ENCODE measurements around the gene CD72. TPM values are rescaled to one million over a fixed set of nuclear protein-coding genes. Genes with fewer than 3 reads are reported as not detected.

CD72 gene, protein sequence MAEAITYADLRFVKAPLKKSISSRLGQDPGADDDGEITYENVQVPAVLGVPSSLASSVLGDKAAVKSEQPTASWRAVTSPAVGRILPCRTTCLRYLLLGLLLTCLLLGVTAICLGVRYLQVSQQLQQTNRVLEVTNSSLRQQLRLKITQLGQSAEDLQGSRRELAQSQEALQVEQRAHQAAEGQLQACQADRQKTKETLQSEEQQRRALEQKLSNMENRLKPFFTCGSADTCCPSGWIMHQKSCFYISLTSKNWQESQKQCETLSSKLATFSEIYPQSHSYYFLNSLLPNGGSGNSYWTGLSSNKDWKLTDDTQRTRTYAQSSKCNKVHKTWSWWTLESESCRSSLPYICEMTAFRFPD
- total RNA-seq (2014; rRNA removed; shearing (Covaris generic)) = not detected in 2 replicates

DNA sequence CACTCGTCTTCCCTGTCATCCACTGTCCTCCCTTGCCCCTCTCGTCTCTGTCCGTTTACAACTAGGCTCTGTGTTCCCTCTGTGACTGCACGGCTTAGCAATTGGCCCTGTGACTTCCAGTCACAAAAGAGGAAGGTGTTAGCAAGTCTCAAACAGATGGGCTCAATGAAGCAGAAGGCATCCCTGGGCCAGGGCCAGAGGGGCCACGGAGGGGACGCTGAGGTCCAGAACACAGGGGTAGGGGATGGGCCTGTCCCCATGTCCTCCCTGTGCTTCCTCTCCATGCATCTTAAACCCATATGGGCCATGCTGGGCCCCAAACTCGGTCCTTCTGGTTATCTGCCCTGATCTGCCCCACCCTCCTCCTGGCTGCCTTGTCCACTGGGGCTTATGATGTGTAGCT lies at the start of gene CD72:
CD72 (minus strand) TSS at position 89 of the 403 bp plus-strand sequence. CDS start 110 bp downstream, outside the sequence.
- no peaks in the 10 kb centered on the region for H3K9me3 ChIP-seq (replicated peaks)
- no peak within 1 kb of the TSS for H3K27ac ChIP-seq
- H3K36me3 ChIP-seq = no peaks in the 10 kb centered on the region
- DNase-seq (ENCODE audit: low read depth in 1 of 2, low spot score in 2 of 2) = no peak
- no peaks in the 10 kb centered on the region for H3K4me1 ChIP-seq (replicated peaks)
- H3K27me3 ChIP-seq (replicated peaks) = no peaks in the 10 kb centered on the region; the same call in 1 of the 2 replicates
- no peak within 1 kb of the TSS for H3K4me3 ChIP-seq

DNA sequence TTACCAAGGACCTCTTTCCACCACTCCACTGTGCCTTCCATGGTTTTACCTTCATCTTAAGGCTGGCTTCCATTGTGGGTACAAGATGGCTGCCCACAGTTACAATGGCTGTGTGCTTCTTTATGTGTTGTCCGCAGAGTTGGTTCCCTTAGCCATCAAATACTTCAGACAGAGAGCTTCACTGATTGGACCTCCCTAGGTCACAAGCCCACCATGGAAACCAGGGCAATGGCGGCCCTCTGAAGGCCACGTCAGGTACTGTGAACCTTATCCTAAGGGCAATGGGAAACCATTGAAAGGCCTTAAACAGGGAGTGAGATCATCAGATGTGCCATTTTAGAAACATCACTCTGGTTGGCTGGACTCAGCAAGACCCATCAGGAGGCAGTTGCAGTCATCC lies 49.7 kb upstream of the CD72 start:
- H3K4me1 ChIP-seq (replicated peaks) = peaks cover 21% of the 10 kb centered on the region
- H3K27ac ChIP-seq = no peak overlapping the region
- H3K27me3 ChIP-seq (replicated peaks) = no peaks in the 10 kb centered on the region
- no peaks in the 10 kb centered on the region for H3K36me3 ChIP-seq
- H3K9me3 ChIP-seq (replicated peaks) = no peaks in the 10 kb centered on the region
- H3K4me3 ChIP-seq = no peak overlapping the region
- DNase-seq (ENCODE audit: low read depth in 1 of 2, low spot score in 2 of 2) = no peak

DNA sequence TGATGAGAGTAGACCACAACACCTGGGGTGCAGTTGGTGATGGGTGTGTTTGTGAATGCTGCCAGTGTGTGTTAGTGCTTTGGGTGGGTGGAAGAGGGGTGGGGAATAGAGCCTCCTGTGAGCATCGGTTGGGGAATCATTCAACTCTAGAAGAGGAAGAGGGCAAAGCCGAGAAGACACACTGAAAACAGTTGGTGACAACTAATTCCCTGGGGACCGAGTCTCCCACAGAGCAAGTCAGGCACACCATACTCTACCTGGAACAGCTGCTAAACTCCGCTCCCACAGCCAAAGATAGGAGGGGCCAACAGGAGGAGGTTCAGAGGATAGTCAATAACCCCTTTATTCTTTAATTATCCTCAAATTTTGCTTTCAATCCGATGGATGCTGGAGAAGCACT lies 48.3 kb upstream of the CD72 start:
- DNase-seq (ENCODE audit: low read depth in 1 of 2, low spot score in 2 of 2) = no peak
- peaks cover 6% of the 10 kb centered on the region; the same call in 1 of the 2 replicates for H3K36me3 ChIP-seq
- H3K27me3 ChIP-seq (replicated peaks) = no peaks in the 10 kb centered on the region
- no peaks in the 10 kb centered on the region for H3K9me3 ChIP-seq (replicated peaks)
- H3K27ac ChIP-seq = no peak overlapping the region
- peaks cover 21% of the 10 kb centered on the region for H3K4me1 ChIP-seq (replicated peaks)
- no peak overlapping the region for H3K4me3 ChIP-seq

DNA sequence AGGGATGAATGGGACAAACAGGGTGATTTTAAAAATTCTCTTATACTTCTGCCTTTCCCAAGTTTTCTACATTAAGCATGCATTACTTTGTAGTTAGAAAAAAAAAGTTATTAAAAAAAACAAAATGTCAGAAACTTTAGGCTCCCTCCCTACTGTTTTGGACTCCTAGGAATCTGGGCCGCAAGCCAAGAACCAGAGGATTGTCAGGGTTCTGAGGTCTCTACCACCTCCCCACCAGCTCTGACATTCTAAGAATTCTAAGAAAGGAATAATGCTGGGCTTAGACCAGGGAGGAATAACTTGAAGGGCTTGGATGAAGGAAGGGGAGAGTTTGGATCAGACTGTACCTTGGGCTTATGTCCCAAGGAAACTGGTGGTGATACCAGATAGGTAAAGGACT lies 47.8 kb upstream of the CD72 start:
- Histone ChIP-seq H3K27ac (no peak overlapping the region), H3K27me3 (replicated peaks) (no peaks in the 10 kb centered on the region), H3K4me1 (replicated peaks) (peaks cover 21% of the 10 kb centered on the region), H3K9me3 (replicated peaks) (no peaks in the 10 kb centered on the region), H3K4me3 (no peak overlapping the region), H3K36me3 (peaks cover 8% of the 10 kb centered on the region)
- no peak for DNase-seq (ENCODE audit: low read depth in 1 of 2, low spot score in 2 of 2)

DNA sequence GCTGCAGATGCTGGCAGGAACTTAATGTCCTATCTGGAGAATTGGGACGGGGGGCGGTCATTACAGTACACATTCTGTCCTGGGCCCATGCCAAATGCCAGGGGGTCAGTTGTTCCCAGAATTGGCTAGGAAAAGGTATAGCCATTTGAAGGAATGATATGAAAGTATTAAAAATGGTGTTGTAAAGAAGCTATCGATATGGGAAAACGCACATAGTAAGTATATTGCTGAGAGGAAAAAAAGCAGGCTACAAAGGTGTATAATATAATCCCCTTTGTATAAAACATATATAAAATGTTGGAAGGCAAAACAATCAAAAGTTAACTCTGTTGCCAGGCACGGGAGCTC lies 47.2 kb upstream of the CD72 start:
- Histone ChIP-seq H3K27ac (peak overlapping the region; percentile 87), H3K9me3 (replicated peaks) (no peaks in the 10 kb centered on the region), H3K27me3 (replicated peaks) (no peaks in the 10 kb centered on the region), H3K4me1 (replicated peaks) (peaks cover 21% of the 10 kb centered on the region), H3K36me3 (peaks cover 13% of the 10 kb centered on the region), H3K4me3 (peak overlapping the region; percentile 47)
- DNase-seq (ENCODE audit: low read depth in 1 of 2, low spot score in 2 of 2) = no peak

- Histone ChIP-seq H3K27ac (peak within 1 kb of the TSS; percentile 87), H3K9me3 (replicated peaks) (no peaks in the 10 kb centered on the region), H3K4me3 (peak within 1 kb of the TSS; percentile 47), H3K4me1 (replicated peaks) (peaks cover 23% of the 10 kb centered on the region), H3K36me3 (peaks cover 19% of the 10 kb centered on the region), H3K27me3 (replicated peaks) (no peaks in the 10 kb centered on the region)
- DNase-seq (ENCODE audit: low read depth in 1 of 2, low spot score in 2 of 2) = peak; percentile 76 to 77
These were observed 46.6 kb upstream of the CD72 start, which contains the start of gene ARHGEF39 for GRCh38 chr9:35664531-35665470. Gene ARHGEF39, minus strand, starts transcription at chr9:35665195. Its CDS starts 26 bp downstream, at chr9:35665169.

DNA sequence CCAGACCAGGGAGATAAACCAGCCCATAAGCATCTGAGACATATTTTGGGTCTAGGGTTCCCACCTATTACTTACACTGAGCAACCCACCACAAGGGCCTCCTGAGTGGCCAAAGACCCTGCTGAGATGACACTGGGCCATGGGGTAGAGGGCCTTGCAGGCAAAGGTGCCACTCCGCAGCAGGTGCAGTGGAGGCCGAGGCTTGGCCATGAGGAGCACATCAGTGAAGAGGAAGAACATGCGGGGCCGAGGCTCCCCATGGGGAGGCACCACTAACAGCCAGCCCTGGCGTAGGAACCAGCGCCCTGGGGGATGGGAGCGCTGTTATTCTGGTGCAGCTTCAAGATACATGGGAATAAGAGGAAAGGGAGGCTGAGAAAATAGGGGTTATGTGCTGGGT lies 44.2 kb upstream of the CD72 start:
- no peak for DNase-seq (ENCODE audit: low read depth in 1 of 2, low spot score in 2 of 2)
- H3K4me3 ChIP-seq = no peak overlapping the region
- no peak overlapping the region for H3K27ac ChIP-seq
- H3K4me1 ChIP-seq (replicated peaks) = peaks cover 33% of the 10 kb centered on the region
- peaks cover 19% of the 10 kb centered on the region for H3K36me3 ChIP-seq
- H3K9me3 ChIP-seq (replicated peaks) = no peaks in the 10 kb centered on the region
- H3K27me3 ChIP-seq (replicated peaks) = no peaks in the 10 kb centered on the region

DNA sequence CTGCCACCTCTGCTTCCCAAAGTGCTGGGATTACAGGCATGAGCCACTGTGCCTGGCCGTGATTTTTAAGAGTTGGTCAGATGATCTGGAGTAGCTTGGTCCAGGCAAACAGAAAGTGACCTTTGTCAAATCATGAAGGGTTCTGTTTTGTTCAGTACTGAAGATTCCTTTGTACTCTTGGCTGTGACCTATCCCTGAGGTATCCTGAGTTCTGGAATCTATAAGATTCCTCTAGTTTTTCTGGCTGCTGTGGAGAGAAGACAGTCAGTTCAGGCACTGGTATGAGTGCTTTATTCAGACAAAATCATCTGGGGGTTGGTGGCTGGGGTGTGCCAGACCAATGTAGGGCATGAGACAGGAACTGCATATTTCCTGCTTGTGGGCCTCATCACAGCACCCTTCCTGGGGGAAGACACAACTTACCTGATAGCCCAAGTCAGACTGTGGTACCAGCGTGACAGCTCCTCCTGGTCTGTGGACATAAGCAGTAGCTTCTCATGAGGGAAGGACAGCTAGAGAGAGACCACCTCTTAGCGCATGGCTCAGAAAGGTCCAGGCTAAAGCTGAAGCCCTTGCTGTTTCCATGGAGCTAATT lies 43.6 kb upstream of the CD72 start:
- peaks cover 19% of the 10 kb centered on the region for H3K36me3 ChIP-seq

GRCh38 chr9:35660966-35661415 lies 42.8 kb upstream of the CD72 start:
- Histone ChIP-seq H3K27ac (no peak overlapping the region), H3K9me3 (replicated peaks) (no peaks in the 10 kb centered on the region), H3K4me3 (no peak overlapping the region), H3K36me3 (peaks cover 19% of the 10 kb centered on the region), H3K27me3 (replicated peaks) (no peaks in the 10 kb centered on the region), H3K4me1 (replicated peaks) (peaks cover 37% of the 10 kb centered on the region)
- DNase-seq (ENCODE audit: low read depth in 1 of 2, low spot score in 2 of 2) = peak in 1 of 2 experiments; percentile 24

More for the DNA sequence above, 43.6 kb upstream of the CD72 start:
- Histone ChIP-seq H3K4me3 (no peak overlapping the region), H3K27me3 (replicated peaks) (no peaks in the 10 kb centered on the region), H3K9me3 (replicated peaks) (no peaks in the 10 kb centered on the region), H3K4me1 (replicated peaks) (peaks cover 37% of the 10 kb centered on the region), H3K27ac (no peak overlapping the region)
- DNase-seq (ENCODE audit: low read depth in 1 of 2, low spot score in 2 of 2) = no peak

- peaks cover 19% of the 10 kb centered on the region for H3K36me3 ChIP-seq
These were observed 41.1 kb upstream of the CD72 start for GRCh38 chr9:35659340-35659739.

DNA sequence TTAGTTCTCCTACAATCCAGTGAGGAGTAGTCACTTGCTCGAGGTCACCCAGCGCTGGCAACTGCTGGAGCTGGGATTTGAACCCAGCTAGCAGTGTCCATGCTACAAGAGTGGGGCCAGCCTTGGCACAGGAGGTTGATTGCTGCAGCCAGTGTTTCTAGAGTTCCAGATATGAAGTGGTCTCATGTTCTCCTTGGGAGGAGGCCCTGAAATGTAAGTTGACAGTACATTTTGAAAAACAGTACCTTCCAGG lies 40.7 kb upstream of the CD72 start:
- Histone ChIP-seq H3K27me3 (replicated peaks) (no peaks in the 10 kb centered on the region), H3K4me3 (peak overlapping the region; percentile 65), H3K27ac (peak overlapping the region; percentile 17), H3K36me3 (peaks cover 19% of the 10 kb centered on the region), H3K9me3 (replicated peaks) (no peaks in the 10 kb centered on the region), H3K4me1 (replicated peaks) (peaks cover 22% of the 10 kb centered on the region)
- no peak for DNase-seq (ENCODE audit: low read depth in 1 of 2, low spot score in 2 of 2)

More at GRCh38 chr9:35659340-35659739, 41.1 kb upstream of the CD72 start:
- Histone ChIP-seq H3K27me3 (replicated peaks) (no peaks in the 10 kb centered on the region), H3K4me3 (peak overlapping the region; percentile 65; the same call in 1 of the 2 replicates), H3K27ac (peak overlapping the region; percentile 17), H3K9me3 (replicated peaks) (no peaks in the 10 kb centered on the region), H3K4me1 (replicated peaks) (peaks cover 26% of the 10 kb centered on the region)
- peak in 1 of 2 experiments; percentile 14 for DNase-seq (ENCODE audit: low read depth in 1 of 2, low spot score in 2 of 2)

DNA sequence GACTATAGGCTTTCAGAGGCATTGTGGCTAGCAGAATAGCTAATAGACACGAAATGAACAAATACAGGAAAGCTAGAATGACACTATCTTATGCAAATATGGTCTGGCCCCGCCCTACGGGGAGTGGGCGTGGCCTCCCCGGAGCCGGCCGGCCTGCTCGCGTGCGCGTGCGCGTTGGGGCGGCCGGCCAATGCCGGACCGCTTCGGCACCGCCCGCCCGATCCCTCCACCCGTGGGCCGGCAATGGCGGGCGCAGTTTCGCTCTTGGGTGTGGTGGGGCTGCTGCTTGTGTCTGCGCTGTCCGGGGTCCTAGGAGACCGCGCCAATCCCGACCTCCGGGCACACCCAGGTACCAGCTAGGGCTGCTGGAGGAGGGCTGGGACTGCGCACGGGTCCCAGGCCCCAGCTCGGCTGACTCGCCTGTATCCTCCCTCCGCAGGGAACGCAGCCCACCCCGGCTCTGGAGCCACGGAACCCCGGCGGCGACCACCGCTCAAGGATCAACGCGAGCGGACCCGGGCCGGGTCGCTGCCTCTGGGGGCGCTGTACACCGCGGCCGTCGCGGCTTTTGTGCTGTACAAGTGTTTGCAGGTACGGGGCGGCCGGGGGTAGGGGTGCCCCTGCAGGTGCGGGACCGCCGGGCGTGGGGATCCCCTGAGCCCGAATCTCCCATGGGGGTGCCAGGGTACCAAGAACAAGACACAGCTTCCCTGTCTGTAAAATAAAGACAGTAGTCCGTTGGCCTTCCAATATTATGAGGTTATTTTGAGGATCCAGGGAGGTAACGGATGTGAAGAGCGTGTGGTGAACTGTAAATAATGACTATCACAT lies 40.1 kb upstream of the CD72 start, which contains the start of gene CCDC107:
CCDC107 (plus strand) TSS at position 156 of the 831 bp plus-strand sequence; CDS start at position 244, 88 bp downstream.
- Histone ChIP-seq H3K27ac (peak within 1 kb of the TSS; percentile 96), H3K4me3 (peak within 1 kb of the TSS; percentile 65), H3K9me3 (replicated peaks) (no peaks in the 10 kb centered on the region), H3K36me3 (peaks cover 19% of the 10 kb centered on the region), H3K27me3 (replicated peaks) (no peaks in the 10 kb centered on the region), H3K4me1 (replicated peaks) (peaks cover 16% of the 10 kb centered on the region)
- peak; percentile 72 to 88 for DNase-seq (ENCODE audit: low read depth in 1 of 2, low spot score in 2 of 2)
